ENCODE results near the gene SDS. TPM values are rescaled to one million over a fixed set of nuclear protein-coding genes. Genes with fewer than 3 reads are reported as not detected.
A peak's percentile ranks its signal among the peaks of the same experiment; 100 is the strongest.

SDS gene
- polyA plus RNA-seq, 3 donors: 0.89 to 2.3 (median 1.1) TPM

DNA sequence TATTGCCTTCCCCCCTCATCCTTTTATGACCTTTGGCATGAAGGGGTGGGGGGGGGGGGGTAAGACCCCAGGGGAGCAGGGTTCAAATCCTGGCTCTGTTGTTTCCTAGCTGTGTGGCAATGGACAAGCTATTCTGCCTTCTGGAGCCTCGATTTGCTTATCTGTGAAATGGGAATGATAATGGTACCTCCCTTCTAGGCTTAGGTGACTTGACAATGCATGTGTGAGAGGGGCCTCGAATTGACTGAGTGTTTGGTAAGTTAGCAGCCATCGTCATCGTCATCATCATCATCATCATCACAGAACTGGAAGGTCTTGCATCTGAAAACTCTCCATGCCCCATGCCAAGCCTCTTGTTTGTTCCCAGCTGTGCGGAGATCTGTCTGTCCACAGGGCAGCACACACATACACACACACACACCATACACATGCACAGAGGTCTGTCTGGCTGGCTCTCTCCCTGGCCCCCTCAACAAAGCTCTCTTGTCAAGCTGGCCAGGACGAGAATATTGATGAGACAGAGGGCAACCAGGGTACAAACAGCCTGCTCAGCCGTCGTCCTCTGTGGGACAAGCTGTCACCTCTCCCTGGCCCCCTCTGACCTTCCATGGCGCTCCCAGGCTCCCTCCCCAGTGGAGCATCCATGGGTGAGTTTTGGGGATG lies 5.9 kb upstream of the SDS start:
- intact Hi-C loops (cut with micrococcal nuclease): no loop called here
- peaks cover 0 to 8% (median 2%) of the 10 kb centered on the region in 3 donors for H3K27me3 Mint-ChIP-seq (ENCODE audit: low read depth in 3 of 3)
- 100% methylated on average over 3 of the region's 9 CpGs for WGBS (ENCODE audit: insufficient coverage)

GRCh38 chr12:113408756-113409298 lies 5.1 kb upstream of the SDS start:
- H3K36me3 Mint-ChIP-seq: no peaks in the 10 kb centered on the region
- Histone ChIP-seq H3K79me2 (ENCODE audit: insufficient read depth, low read length) (no peaks in the 10 kb centered on the region), H3K4me2 (replicated peaks; ENCODE audit: extremely low read depth, low read length, poor library complexity, severe bottlenecking) (no peak overlapping the region), H3K4me3 (replicated peaks in 1 of 3; ENCODE audit: low read depth in 2 of 3, low read length in 3 of 3) (no peak overlapping the region), H3K36me3 (replicated peaks in 1 of 2; ENCODE audit: control insufficient read depth in 1 of 2, insufficient read depth in 2 of 2, low read length in 2 of 2) (no peaks in the 10 kb centered on the region), H3K27me3 (ENCODE audit: control insufficient read depth in 2 of 2, insufficient read depth in 2 of 2, low read length in 2 of 2) (no peaks in the 10 kb centered on the region), H3K9me3 (replicated peaks in 1 of 2; ENCODE audit: control insufficient read depth in 1 of 2, insufficient read depth in 1 of 2, low read length in 2 of 2) (no peaks in the 10 kb centered on the region), H2AFZ (ENCODE audit: insufficient read depth, low read depth, low read length, poor library complexity, severe bottlenecking) (no peak overlapping the region), H3K4me1 (ENCODE audit: control insufficient read depth in 1 of 2, insufficient read depth in 2 of 2, low read length in 2 of 2) (peaks cover 39 to 49% of the 10 kb centered on the region in 2 donors), H3K27ac (ENCODE audit: low read depth in 1 of 2, low read length in 2 of 2) (no peak overlapping the region), H3K9ac (ENCODE audit: insufficient read depth, low read length, poor library complexity, severe bottlenecking) (no peak overlapping the region), H4K20me1 (ENCODE audit: insufficient read depth, low read length) (no peaks in the 10 kb centered on the region)
- no peak for DNase-seq
- WGBS (ENCODE audit: insufficient coverage): 58% methylated on average over 3 of the region's 11 CpGs
- intact Hi-C loops (cut with micrococcal nuclease): no loop called here
- H3K9me3 Mint-ChIP-seq: no peaks in the 10 kb centered on the region
- H3K27me3 Mint-ChIP-seq (ENCODE audit: low read depth in 3 of 3): peaks cover 0 to 4% (median 2%) of the 10 kb centered on the region in 3 donors
- H3K27ac Mint-ChIP-seq: peak overlapping the region in 2 of 7 donors; percentile 68 to 90
- TF ChIP-seq CTCF (IDR thresholded peaks at IDR 0.05): no peak
- H3K4me1 Mint-ChIP-seq: peaks cover 40% of the 10 kb centered on the region
- H3K4me3 Mint-ChIP-seq: no peak overlapping the region

More for the DNA sequence above, 5.9 kb upstream of the SDS start:
- Histone ChIP-seq H3K9me3 (replicated peaks in 1 of 2; ENCODE audit: control insufficient read depth in 1 of 2, insufficient read depth in 1 of 2, low read length in 2 of 2) (no peaks in the 10 kb centered on the region), H3K27ac (ENCODE audit: low read depth in 1 of 2, low read length in 2 of 2) (no peak overlapping the region), H4K20me1 (ENCODE audit: insufficient read depth, low read length) (no peaks in the 10 kb centered on the region), H3K9ac (ENCODE audit: insufficient read depth, low read length, poor library complexity, severe bottlenecking) (no peak overlapping the region), H3K36me3 (replicated peaks in 1 of 2; ENCODE audit: control insufficient read depth in 1 of 2, insufficient read depth in 2 of 2, low read length in 2 of 2) (no peaks in the 10 kb centered on the region), H2AFZ (ENCODE audit: insufficient read depth, low read depth, low read length, poor library complexity, severe bottlenecking) (no peak overlapping the region), H3K4me3 (replicated peaks in 1 of 3; ENCODE audit: low read depth in 2 of 3, low read length in 3 of 3) (no peak overlapping the region), H3K4me2 (replicated peaks; ENCODE audit: extremely low read depth, low read length, poor library complexity, severe bottlenecking) (no peak overlapping the region), H3K27me3 (ENCODE audit: control insufficient read depth in 2 of 2, insufficient read depth in 2 of 2, low read length in 2 of 2) (no peaks in the 10 kb centered on the region), H3K79me2 (ENCODE audit: insufficient read depth, low read length) (no peaks in the 10 kb centered on the region), H3K4me1 (ENCODE audit: control insufficient read depth in 1 of 2, insufficient read depth in 2 of 2, low read length in 2 of 2) (peaks cover 32 to 42% of the 10 kb centered on the region in 2 donors)
- no peaks in the 10 kb centered on the region for H3K9me3 Mint-ChIP-seq
- no peak overlapping the region for H3K4me3 Mint-ChIP-seq
- no peaks in the 10 kb centered on the region for H3K36me3 Mint-ChIP-seq
- DNase-seq: no peak
- no peak for TF ChIP-seq CTCF (IDR thresholded peaks at IDR 0.05)
- no peak overlapping the region for H3K27ac Mint-ChIP-seq
- peaks cover 32% of the 10 kb centered on the region for H3K4me1 Mint-ChIP-seq

All from CD14-positive monocyte (primary cell).